ENCODE results near the gene FEN1.
A peak's percentile ranks its signal among the peaks of the same experiment; 100 is the strongest.

- peak; percentile 88 for TF ChIP-seq CTCF (IDR thresholded peaks at IDR 0.05)
- no peak for TF ChIP-seq EZH2 (IDR thresholded peaks at IDR 0.05; ENCODE audit: borderline replicate concordance, insufficient read depth, low read depth, low read length, poor library complexity, severe bottlenecking)
Observed at GRCh38 chr11:61797263-61797944, 4.7 kb downstream of the FEN1 start.

All from B cell (primary cell).